Suprapubic skin (tissue), 4 donors: ENCODE results near the gene SASH1. TPM values are rescaled to one million over a fixed set of nuclear protein-coding genes. Genes with fewer than 3 reads are reported as not detected.

Experiments used
- DNase-seq, 2 donors: peaks; one replicate each; pipeline ENCODE4 v3.0.0-alpha.2; 2019; ENCODE audit warnings: low spot score in 2 of 2
- H3K27ac ChIP-seq: fragments of 200-600 bp; sonication (generic); one replicate; pipeline ENCODE4 v1.5.1; 2019
- H3K27me3 ChIP-seq: fragments of 200-600 bp; sonication (generic); one replicate; pipeline ENCODE4 v1.5.1; 2019
- H3K36me3 ChIP-seq: fragments of 200-600 bp; sonication (generic); one replicate; pipeline ENCODE4 v1.5.1; 2019
- H3K4me1 ChIP-seq: fragments of 200-600 bp; sonication (generic); one replicate; pipeline ENCODE4 v1.5.1; 2019
- H3K4me3 ChIP-seq: fragments of 200-600 bp; sonication (generic); one replicate; pipeline ENCODE4 v1.5.1; 2019; ENCODE audit warnings: mild to moderate bottlenecking
- H3K9me3 ChIP-seq: fragments of 200-600 bp; sonication (generic); one replicate; pipeline ENCODE4 v1.5.1; 2019
- CTCF ChIP-seq, 2 donors: fragments of 200-600 bp in 1 of 2; fragments of 450-650 bp in 1 of 2; sonication (generic) in 1 of 2; IDR thresholded peaks; one replicate each; pipeline ENCODE4 v1.5.1; 2016 to 2019; ENCODE audit warnings: antibody characterized with exemption in 2 of 2, mild to moderate bottlenecking in 1 of 2, moderate library complexity in 1 of 2
- EP300 ChIP-seq: sonication (generic); formaldehyde crosslinking; IDR thresholded peaks from one replicate; pipeline ENCODE4 v1.6.1; 2017; ENCODE audit warnings: antibody characterized with exemption
- POLR2A ChIP-seq, 2 donors: fragments of 450-650 bp; IDR thresholded peaks; one replicate each; pipeline ENCODE4 v1.6.1; 2017; ENCODE audit warnings: antibody characterized with exemption in 2 of 2, mild to moderate bottlenecking in 2 of 2, moderate library complexity in 2 of 2
- POLR2AphosphoS5 ChIP-seq, 3 donors: sonication (generic); formaldehyde crosslinking; IDR thresholded peaks; one replicate each; pipeline ENCODE4 v1.6.1; 2017; ENCODE audit warnings: antibody characterized with exemption in 3 of 3
- WGBS: methylation state at CpG from one replicate; pipeline ENCODE4 v1.1.5; 2018; 5-methylcytosine and 5-hydroxymethylcytosine counted together
- total RNA-seq, 4 donors: library from RNA; depleted of rRNA; stranded (reverse); fragments of >200 nt; gene quantifications; one replicate each; pipeline ENCODE4 v1.1.0, GENCODE V29; 2016

SASH1 gene
- total RNA-seq, 4 donors from 2014 or later = 59.1 to 139 (median 77.1) TPM

- Histone ChIP-seq H3K36me3 (no peaks in the 10 kb centered on the region), H3K4me3 (peak overlapping the region; percentile 55), H3K9me3 (no peaks in the 10 kb centered on the region), H3K4me1 (peaks cover 9% of the 10 kb centered on the region), H3K27me3 (no peaks in the 10 kb centered on the region), H3K27ac (no peak overlapping the region)
- peak; percentile 78 to 85 for DNase-seq
- no peak for TF ChIP-seq POLR2AphosphoS5 (IDR thresholded peaks at IDR 0.05)
- peak; percentile 87 to 99 for TF ChIP-seq CTCF (IDR thresholded peaks at IDR 0.05)
- WGBS = 5% methylated on average over 23 of the region's 46 CpGs
These were observed 217.3 kb downstream of the SASH1 start for GRCh38 chr6:148559848-148560433.

- Histone ChIP-seq H3K4me3 (no peak overlapping the region), H3K4me1 (peaks cover 14% of the 10 kb centered on the region), H3K27me3 (no peaks in the 10 kb centered on the region), H3K27ac (no peak overlapping the region), H3K36me3 (no peaks in the 10 kb centered on the region), H3K9me3 (no peaks in the 10 kb centered on the region)
- TF ChIP-seq CTCF (IDR thresholded peaks at IDR 0.05) = no peak
- no peak for TF ChIP-seq EP300
- no peak for TF ChIP-seq POLR2A (IDR thresholded peaks at IDR 0.05)
- no peak for TF ChIP-seq POLR2AphosphoS5 (IDR thresholded peaks at IDR 0.05)
- DNase-seq = peak in 1 of 2 donors; percentile 54
- WGBS = 74% methylated on average over 4 of the region's 6 CpGs
These were observed 219.0 kb downstream of the SASH1 start for GRCh38 chr6:148561629-148562028.

GRCh38 chr6:148563066-148563465 is 220.4 kb downstream of the SASH1 start:
- Histone ChIP-seq H3K4me3 (no peak overlapping the region), H3K27ac (no peak overlapping the region), H3K4me1 (peaks cover 15% of the 10 kb centered on the region), H3K27me3 (no peaks in the 10 kb centered on the region), H3K36me3 (no peaks in the 10 kb centered on the region), H3K9me3 (no peaks in the 10 kb centered on the region)
- TF ChIP-seq CTCF (IDR thresholded peaks at IDR 0.05) = no peak
- no peak for TF ChIP-seq POLR2A (IDR thresholded peaks at IDR 0.05)
- no peak for TF ChIP-seq EP300
- TF ChIP-seq POLR2AphosphoS5 (IDR thresholded peaks at IDR 0.05) = no peak
- WGBS = 94% methylated on average over 3 of the region's 5 CpGs
- peak in 1 of 2 donors; percentile 16 for DNase-seq

- peak in 1 of 2 donors; percentile 59 for DNase-seq
- no peaks in the 10 kb centered on the region for H3K9me3 ChIP-seq
- no peak overlapping the region for H3K27ac ChIP-seq
- H3K36me3 ChIP-seq = no peaks in the 10 kb centered on the region
- no peak for TF ChIP-seq POLR2A (IDR thresholded peaks at IDR 0.05)
- TF ChIP-seq POLR2AphosphoS5 (IDR thresholded peaks at IDR 0.05) = no peak
- no peak for TF ChIP-seq EP300
- TF ChIP-seq CTCF (IDR thresholded peaks at IDR 0.05) = no peak
- H3K4me1 ChIP-seq = peaks cover 14% of the 10 kb centered on the region
- WGBS = 69% methylated on average over 9 of the region's 9 CpGs
- H3K27me3 ChIP-seq = no peaks in the 10 kb centered on the region
- no peak overlapping the region for H3K4me3 ChIP-seq
These were observed 221.9 kb downstream of the SASH1 start for GRCh38 chr6:148564494-148565035.

GRCh38 chr6:148565321-148565926 is 222.8 kb downstream of the SASH1 start:
- no peaks in the 10 kb centered on the region for H3K27me3 ChIP-seq
- H3K4me1 ChIP-seq = peaks cover 6% of the 10 kb centered on the region
- H3K36me3 ChIP-seq = no peaks in the 10 kb centered on the region
- DNase-seq = peak in 1 of 2 donors; percentile 56
- H3K4me3 ChIP-seq = no peak overlapping the region
- TF ChIP-seq EP300 (no peak), CTCF (IDR thresholded peaks at IDR 0.05) (no peak), POLR2A (IDR thresholded peaks at IDR 0.05) (no peak), POLR2AphosphoS5 (IDR thresholded peaks at IDR 0.05) (no peak)
- WGBS = 67% methylated on average over 8 of the region's 8 CpGs
- H3K27ac ChIP-seq = no peak overlapping the region
- no peaks in the 10 kb centered on the region for H3K9me3 ChIP-seq
